ENCODE data around the gene GPN1. TPM values are rescaled to one million over a fixed set of nuclear protein-coding genes. Genes with fewer than 3 reads are reported as not detected.
A peak's percentile ranks its signal among the peaks of the same experiment; 100 is the strongest.

The GPN1 gene
- total RNA-seq, 1 experiment from 2014 or later: 48.5 TPM

DNA sequence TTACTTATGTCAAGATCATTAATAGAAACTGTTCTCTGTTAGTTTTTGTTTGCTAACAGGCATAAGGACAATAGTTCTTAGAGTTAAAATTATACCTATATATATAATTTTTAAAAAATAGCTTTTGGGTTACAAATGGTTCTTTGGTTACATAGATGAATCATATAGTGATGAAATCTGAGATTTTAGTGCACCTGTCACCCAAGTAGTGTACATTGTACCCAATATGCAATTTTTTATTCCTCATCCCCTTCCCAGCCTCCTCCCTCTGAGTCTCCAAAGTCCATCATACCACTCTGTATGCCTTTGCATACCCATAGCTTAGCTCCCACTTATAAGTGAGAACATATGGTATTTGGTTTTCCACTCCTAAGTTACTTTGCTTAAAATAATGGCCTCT lies 61.2 kb downstream of the GPN1 start:
- Histone ChIP-seq H3K27me3 (ENCODE audit: insufficient read depth, low read length) (no peaks in the 10 kb centered on the region), H3K9me3 (ENCODE audit: control insufficient read depth, low read depth, low read length) (no peaks in the 10 kb centered on the region), H3K56ac (ENCODE audit: insufficient read length, low read depth, low read length) (no peak overlapping the region), H3K79me1 (ENCODE audit: insufficient read depth, low read depth, low read length, poor library complexity, severe bottlenecking) (no peaks in the 10 kb centered on the region), H3K9ac (ENCODE audit: extremely low read depth, insufficient read length, low read length) (no peak overlapping the region), H3T11ph (ENCODE audit: low read length) (no peak overlapping the region), H3K27ac (ENCODE audit: insufficient read length, low read depth, low read length) (no peak overlapping the region), H3K14ac (ENCODE audit: insufficient read depth, low read length) (no peak overlapping the region), H4K20me1 (ENCODE audit: control insufficient read depth, insufficient read depth, insufficient read length) (no peaks in the 10 kb centered on the region), H4K5ac (ENCODE audit: insufficient read length, low read depth, low read length) (no peak overlapping the region), H3K23me2 (ENCODE audit: insufficient read length, low read depth, low read length, poor library complexity, severe bottlenecking) (no peaks in the 10 kb centered on the region), H4K8ac (replicated peaks; ENCODE audit: insufficient read length, low read depth, low read length) (no peak overlapping the region), H3K4ac (ENCODE audit: low read depth, low read length) (no peak overlapping the region), H3K23ac (ENCODE audit: insufficient read length, low read depth, low read length) (no peak overlapping the region), H2AFZ (ENCODE audit: low read length) (no peak overlapping the region), H2BK15ac (ENCODE audit: low read depth, low read length) (no peak overlapping the region), H2BK12ac (ENCODE audit: insufficient read length, low read depth, low read length) (no peak overlapping the region), H3K79me2 (ENCODE audit: insufficient read depth, low read length) (no peaks in the 10 kb centered on the region), H3K4me1 (ENCODE audit: insufficient read depth, low read length) (no peaks in the 10 kb centered on the region), H2AK5ac (ENCODE audit: insufficient read length, low read length) (no peak overlapping the region), H2BK20ac (ENCODE audit: low read depth, low read length, poor library complexity, severe bottlenecking) (no peak overlapping the region), H3K4me2 (ENCODE audit: insufficient read depth, insufficient read length, low read length) (no peak overlapping the region), H2BK120ac (ENCODE audit: low read depth, low read length, poor library complexity, severe bottlenecking) (no peak overlapping the region), H2BK5ac (ENCODE audit: insufficient read length, low read length) (no peak overlapping the region), H3K18ac (ENCODE audit: insufficient read length, low read depth, low read length) (no peak overlapping the region), H4K91ac (ENCODE audit: insufficient read length, low read depth, low read length) (no peak overlapping the region)
- Mint-ChIP-seq H3K4me3 (no peak overlapping the region), H3K27ac (peak overlapping the region in 1 of 3 experiments; percentile 72; a peak in 1 of 7 replicates), H3K36me3 (ENCODE audit: insufficient read depth in 1 of 3, low read depth in 3 of 3) (peaks cover 0 to 27% (median 22%) of the 10 kb centered on the region in 3 experiments; a peak in 5 of 7 replicates), H3K9me3 (no peaks in the 10 kb centered on the region), H3K27me3 (ENCODE audit: low read depth) (no peaks in the 10 kb centered on the region), H3K4me1 (no peaks in the 10 kb centered on the region)
- TF ChIP-seq, protein P1, sequence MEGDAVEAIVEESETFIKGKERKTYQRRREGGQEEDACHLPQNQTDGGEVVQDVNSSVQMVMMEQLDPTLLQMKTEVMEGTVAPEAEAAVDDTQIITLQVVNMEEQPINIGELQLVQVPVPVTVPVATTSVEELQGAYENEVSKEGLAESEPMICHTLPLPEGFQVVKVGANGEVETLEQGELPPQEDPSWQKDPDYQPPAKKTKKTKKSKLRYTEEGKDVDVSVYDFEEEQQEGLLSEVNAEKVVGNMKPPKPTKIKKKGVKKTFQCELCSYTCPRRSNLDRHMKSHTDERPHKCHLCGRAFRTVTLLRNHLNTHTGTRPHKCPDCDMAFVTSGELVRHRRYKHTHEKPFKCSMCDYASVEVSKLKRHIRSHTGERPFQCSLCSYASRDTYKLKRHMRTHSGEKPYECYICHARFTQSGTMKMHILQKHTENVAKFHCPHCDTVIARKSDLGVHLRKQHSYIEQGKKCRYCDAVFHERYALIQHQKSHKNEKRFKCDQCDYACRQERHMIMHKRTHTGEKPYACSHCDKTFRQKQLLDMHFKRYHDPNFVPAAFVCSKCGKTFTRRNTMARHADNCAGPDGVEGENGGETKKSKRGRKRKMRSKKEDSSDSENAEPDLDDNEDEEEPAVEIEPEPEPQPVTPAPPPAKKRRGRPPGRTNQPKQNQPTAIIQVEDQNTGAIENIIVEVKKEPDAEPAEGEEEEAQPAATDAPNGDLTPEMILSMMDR (conservative IDR thresholded peaks at IDR 0.05): no peak
- DNase-seq: no peak
